ENCODE measurements around the gene ZBTB8B.
A peak's percentile ranks its signal among the peaks of the same experiment; 100 is the strongest.
"Not testable (repeated sequence)": the region's sequence is repeated elsewhere in the genome, so short reads cannot be mapped to it uniquely, and the experiment has no call there.

The ZBTB8B gene

GRCh38 chr1:32470991-32471694 is 6.3 kb downstream of the ZBTB8B start:
- DNase-seq: no peak

- DNase-seq: no peak
Observed at GRCh38 chr1:32471695-32472362, 7.0 kb downstream of the ZBTB8B start.

GRCh38 chr1:32472966-32473365 is 8.1 kb downstream of the ZBTB8B start:
- DNase-seq: not testable (repeated sequence)

GRCh38 chr1:32474954-32475353 is 10.1 kb downstream of the ZBTB8B start:
- DNase-seq: peak in 2 of 3 experiments; percentile 4 to 57

- DNase-seq: no peak
Observed at GRCh38 chr1:32480003-32480402, 15.1 kb downstream of the ZBTB8B start.

GRCh38 chr1:32480761-32481160 is 15.9 kb downstream of the ZBTB8B start:
- DNase-seq: no peak

- not testable (repeated sequence) for DNase-seq
Observed at GRCh38 chr1:32481788-32482187, 16.9 kb downstream of the ZBTB8B start.

- no peak for DNase-seq
Observed at GRCh38 chr1:32485554-32486255, 20.8 kb downstream of the ZBTB8B start.

GRCh38 chr1:32486463-32487113 is 21.7 kb downstream of the ZBTB8B start:
- no peak for DNase-seq

GRCh38 chr1:32487182-32487581 is 22.3 kb downstream of the ZBTB8B start:
- DNase-seq: no peak

- no peak for DNase-seq
Observed at GRCh38 chr1:32489774-32490454, 25.0 kb downstream of the ZBTB8B start.

- DNase-seq: no peak
Observed at GRCh38 chr1:32491386-32491785, 26.5 kb downstream of the ZBTB8B start.

GRCh38 chr1:32494196-32494595 is 29.3 kb downstream of the ZBTB8B start:
- peak in 1 of 3 experiments; percentile 41 for DNase-seq

GRCh38 chr1:32494711-32495337 is 30.0 kb downstream of the ZBTB8B start:
- DNase-seq: no peak

GRCh38 chr1:32496127-32496526 is 31.3 kb downstream of the ZBTB8B start:
- no peak for DNase-seq

GRCh38 chr1:32498751-32499150 is 33.9 kb downstream of the ZBTB8B start:
- no peak for DNase-seq

GRCh38 chr1:32500387-32501209 is 35.7 kb downstream of the ZBTB8B start:
- DNase-seq: peak; percentile 76 to 84 (median 82)

GRCh38 chr1:32501865-32502264 is 37.0 kb downstream of the ZBTB8B start:
- no peak for DNase-seq

GRCh38 chr1:32503153-32503552 is 38.3 kb downstream of the ZBTB8B start:
- DNase-seq: no peak

- DNase-seq: no peak
Observed at GRCh38 chr1:32507021-32507420, 42.1 kb downstream of the ZBTB8B start.

GRCh38 chr1:32508761-32509160 is 43.9 kb downstream of the ZBTB8B start:
- no peak for DNase-seq
